OCI-LY3 (cell line): ENCODE measurements around the gene ATP1B1.
A peak's percentile ranks its signal among the peaks of the same experiment; 100 is the strongest.

ENCODE experiments used
- CTCF ChIP-seq: fragments of 200-600, 300-600 bp; sonication (generic); IDR thresholded peaks from 2 replicates; pipeline ENCODE4 v1.5.1; 2014; ENCODE audit warnings: antibody characterized with exemption, low read length, low read depth
- EZH2phosphoT487 ChIP-seq: fragments of 200-600 bp; shearing (Covaris generic); IDR thresholded peaks from 2 replicates; pipeline ENCODE4 v1.6.1; 2018; ENCODE audit warnings: antibody characterized with exemption, mixed run types, low read depth

DNA sequence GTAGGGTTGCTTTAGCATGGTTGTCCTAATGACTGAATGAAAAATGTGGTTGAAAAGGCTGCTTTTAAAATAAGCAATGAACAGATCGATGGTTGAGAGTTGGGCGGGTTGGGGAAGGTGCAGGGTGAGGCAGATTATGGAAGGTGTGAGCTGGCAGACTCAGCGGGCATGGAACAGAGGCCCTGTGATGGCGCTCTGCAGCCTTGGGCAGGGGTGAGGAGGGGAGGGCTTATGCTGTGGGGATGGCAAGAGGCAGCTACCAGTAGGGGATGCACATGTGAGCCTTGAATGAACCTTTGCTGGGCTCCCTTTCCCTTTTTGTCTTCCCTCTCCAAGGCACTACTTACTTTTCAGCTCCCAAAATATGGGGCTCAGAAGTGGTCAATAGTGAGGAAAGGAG, 30.9 kb downstream of the ATP1B1 start:
- TF ChIP-seq CTCF (peak; percentile 16; the same call in 1 of the 2 replicates), EZH2phosphoT487 (no peak)
